RWPE2 (cell line): ENCODE data around the gene ANKRD9.

Source experiments
- ATAC-seq: fragments of 200-7000 bp; cut with Tn5 transposase; 3 replicates; pipeline ENCODE4 v1.9.1; 2021; ENCODE audit warnings: low read depth
- DNase-seq: peaks from one replicate; pipeline ENCODE4 v3.0.0-alpha.2; 2020; ENCODE audit warnings: low spot score
- H3K27ac ChIP-seq: fragments of 450-650 bp; 2 replicates; pipeline ENCODE4 v1.5.1; 2017; ENCODE audit warnings: mild to moderate bottlenecking; ENCODE audit not compliant: poor library complexity, severe bottlenecking
- H3K27me3 ChIP-seq: fragments of 250-450 bp; sonication (Bioruptor Pico); 2 replicates; pipeline ENCODE4 v1.5.1; 2021; ENCODE audit warnings: mild to moderate bottlenecking, moderate library complexity; ENCODE audit not compliant: insufficient read depth, poor library complexity, severe bottlenecking
- H3K36me3 ChIP-seq: fragments of 250-450 bp; sonication (Bioruptor Pico); 2 replicates; pipeline ENCODE4 v1.5.1; 2020; ENCODE audit warnings: low read depth, mild to moderate bottlenecking, moderate library complexity
- H3K4me1 ChIP-seq: fragments of 250-450 bp; sonication (Bioruptor Pico); 2 replicates; pipeline ENCODE4 v1.5.1; 2021; ENCODE audit warnings: mild to moderate bottlenecking, moderate library complexity; ENCODE audit not compliant: insufficient read depth, poor library complexity, severe bottlenecking
- H3K4me3 ChIP-seq: fragments of 250-450 bp; sonication (Bioruptor Pico); 2 replicates; pipeline ENCODE4 v1.5.1; 2021; ENCODE audit warnings: mild to moderate bottlenecking, moderate library complexity; ENCODE audit not compliant: severe bottlenecking
- H3K9me3 ChIP-seq: fragments of 250-450 bp; sonication (Bioruptor Pico); 2 replicates; pipeline ENCODE4 v1.5.1; 2021; ENCODE audit warnings: mild to moderate bottlenecking, moderate library complexity; ENCODE audit not compliant: severe bottlenecking
- TF ChIP-seq, protein P1 (sequence below): fragments of 450-650 bp; IDR thresholded peaks from one replicate; pipeline ENCODE4 v1.5.1; 2017; ENCODE audit warnings: mild to moderate bottlenecking, moderate library complexity; ENCODE audit not compliant: poor library complexity, severe bottlenecking

The ANKRD9 gene

GRCh38 chr14:102503641-102504327 is 5.8 kb downstream of the ANKRD9 start:
- no peak for DNase-seq
- Histone ChIP-seq H3K27ac (peak overlapping the region; percentile 20), H3K36me3 (peaks cover 9% of the 10 kb centered on the region), H3K27me3 (no peaks in the 10 kb centered on the region), H3K4me3 (no peak overlapping the region), H3K9me3 (no peaks in the 10 kb centered on the region), H3K4me1 (peaks cover 15% of the 10 kb centered on the region)
- TF ChIP-seq, protein P1, sequence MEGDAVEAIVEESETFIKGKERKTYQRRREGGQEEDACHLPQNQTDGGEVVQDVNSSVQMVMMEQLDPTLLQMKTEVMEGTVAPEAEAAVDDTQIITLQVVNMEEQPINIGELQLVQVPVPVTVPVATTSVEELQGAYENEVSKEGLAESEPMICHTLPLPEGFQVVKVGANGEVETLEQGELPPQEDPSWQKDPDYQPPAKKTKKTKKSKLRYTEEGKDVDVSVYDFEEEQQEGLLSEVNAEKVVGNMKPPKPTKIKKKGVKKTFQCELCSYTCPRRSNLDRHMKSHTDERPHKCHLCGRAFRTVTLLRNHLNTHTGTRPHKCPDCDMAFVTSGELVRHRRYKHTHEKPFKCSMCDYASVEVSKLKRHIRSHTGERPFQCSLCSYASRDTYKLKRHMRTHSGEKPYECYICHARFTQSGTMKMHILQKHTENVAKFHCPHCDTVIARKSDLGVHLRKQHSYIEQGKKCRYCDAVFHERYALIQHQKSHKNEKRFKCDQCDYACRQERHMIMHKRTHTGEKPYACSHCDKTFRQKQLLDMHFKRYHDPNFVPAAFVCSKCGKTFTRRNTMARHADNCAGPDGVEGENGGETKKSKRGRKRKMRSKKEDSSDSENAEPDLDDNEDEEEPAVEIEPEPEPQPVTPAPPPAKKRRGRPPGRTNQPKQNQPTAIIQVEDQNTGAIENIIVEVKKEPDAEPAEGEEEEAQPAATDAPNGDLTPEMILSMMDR = no peak
- 0 out of 3 replicates have a peak, but pooled peaks have one; percentile 8 for ATAC-seq

DNA sequence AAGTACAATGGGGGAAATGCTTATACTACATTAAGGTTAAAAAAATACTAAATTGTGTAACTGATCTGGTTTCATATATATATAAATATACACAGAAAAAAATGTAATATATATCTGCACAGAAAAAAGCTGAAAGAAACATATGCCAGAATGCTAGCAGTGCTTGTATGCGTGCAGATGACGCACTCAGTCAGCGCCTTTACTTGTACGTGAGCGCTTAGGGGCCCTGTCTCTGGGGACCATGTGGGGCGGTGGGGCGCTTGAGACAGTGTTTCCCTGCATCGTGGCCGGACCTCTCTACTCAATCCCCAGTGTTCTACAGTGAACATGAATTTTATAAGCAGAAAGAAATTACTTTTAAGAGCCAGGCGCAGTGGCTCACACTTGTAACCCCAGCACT is 7.0 kb downstream of the ANKRD9 start:
- H3K36me3 ChIP-seq = 0 out of 2 replicates have a peak, but pooled peaks cover 4% of the 10 kb centered on the region
- H3K4me1 ChIP-seq = peaks cover 15% of the 10 kb centered on the region
- H3K9me3 ChIP-seq = no peaks in the 10 kb centered on the region
- no peak overlapping the region for H3K4me3 ChIP-seq
- no peaks in the 10 kb centered on the region for H3K27me3 ChIP-seq
- DNase-seq = no peak
- H3K27ac ChIP-seq = peak overlapping the region; percentile 78
- TF ChIP-seq, protein P1 = no peak
- ATAC-seq = no peak

DNA sequence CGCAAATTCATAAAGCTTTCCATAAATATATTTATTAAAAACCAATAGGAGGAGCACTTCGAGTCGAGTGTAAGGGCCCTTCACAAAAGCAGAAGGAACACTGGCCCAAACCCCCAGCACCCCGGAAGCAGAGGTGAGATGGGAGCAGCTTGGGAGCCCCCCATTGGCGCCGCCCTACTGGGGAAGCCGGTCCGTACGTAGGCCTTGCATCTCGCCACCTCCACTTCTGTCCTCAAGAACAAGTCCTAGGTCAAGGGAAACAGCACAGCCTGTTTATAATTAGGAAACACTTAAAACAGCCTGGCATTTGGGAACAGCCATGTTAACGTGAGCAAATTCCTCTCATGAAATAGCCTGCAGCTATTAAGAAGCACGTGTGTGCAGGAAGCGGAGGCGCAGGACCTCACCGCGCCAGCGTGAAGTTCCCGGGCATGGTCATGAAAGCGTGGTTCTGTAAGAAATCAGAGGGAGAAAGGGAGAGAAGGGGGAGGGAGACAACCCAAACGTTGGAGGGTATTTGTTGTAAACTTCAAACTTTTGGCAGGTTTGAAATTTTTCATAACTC is 7.7 kb downstream of the ANKRD9 start:
- no peaks in the 10 kb centered on the region for H3K27me3 ChIP-seq
- H3K9me3 ChIP-seq = no peaks in the 10 kb centered on the region
- H3K4me1 ChIP-seq = peaks cover 15% of the 10 kb centered on the region
- ATAC-seq (no peak), DNase-seq (no peak)
- TF ChIP-seq, protein P1 = peak; percentile 31
- H3K4me3 ChIP-seq = no peak overlapping the region
- 0 out of 2 replicates have a peak, but pooled peaks cover 4% of the 10 kb centered on the region for H3K36me3 ChIP-seq
- peak overlapping the region; percentile 78 for H3K27ac ChIP-seq

DNA sequence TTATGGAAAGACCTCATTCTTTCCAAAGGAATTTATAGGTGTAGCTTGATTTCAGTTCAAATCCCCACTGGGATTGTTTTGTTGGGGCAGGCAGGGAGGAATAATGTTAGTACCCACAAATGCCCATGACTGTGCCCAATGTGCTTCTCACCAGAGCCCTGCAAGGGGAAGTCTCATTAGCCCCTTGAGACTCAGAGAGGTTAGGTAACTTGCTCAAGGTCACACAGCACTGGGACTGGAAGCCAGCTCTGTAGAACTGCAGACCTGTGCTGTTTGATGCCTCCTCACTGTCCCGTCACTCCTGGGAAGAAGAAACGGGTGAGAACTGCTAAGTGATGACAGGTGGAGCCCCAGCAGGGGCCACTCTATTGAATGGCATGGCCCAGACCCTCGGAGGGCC is 8.9 kb downstream of the ANKRD9 start:
- TF ChIP-seq, protein P1 = no peak
- H3K36me3 ChIP-seq = no peaks in the 10 kb centered on the region
- DNase-seq (no peak), ATAC-seq (no peak)
- no peaks in the 10 kb centered on the region for H3K9me3 ChIP-seq
- H3K27ac ChIP-seq = peak overlapping the region; percentile 78
- no peaks in the 10 kb centered on the region for H3K27me3 ChIP-seq
- no peak overlapping the region for H3K4me3 ChIP-seq
- H3K4me1 ChIP-seq = peaks cover 15% of the 10 kb centered on the region

GRCh38 chr14:102500158-102500662 is 9.4 kb downstream of the ANKRD9 start:
- DNase-seq (peak; percentile 94), ATAC-seq (peak; percentile 92)
- H3K27ac ChIP-seq = peak overlapping the region; percentile 78
- no peaks in the 10 kb centered on the region for H3K9me3 ChIP-seq
- no peaks in the 10 kb centered on the region for H3K27me3 ChIP-seq
- H3K36me3 ChIP-seq = no peaks in the 10 kb centered on the region
- peaks cover 15% of the 10 kb centered on the region for H3K4me1 ChIP-seq
- TF ChIP-seq, protein P1 = no peak
- no peak overlapping the region for H3K4me3 ChIP-seq
